CD4-positive, CD25-positive, alpha-beta regulatory T cell (primary cell): ENCODE measurements around the gene TMEM129. TPM values are rescaled to one million over a fixed set of nuclear protein-coding genes. Genes with fewer than 3 reads are reported as not detected.
A peak's percentile ranks its signal among the peaks of the same experiment; 100 is the strongest.
"Not testable (repeated sequence)": the region's sequence is repeated elsewhere in the genome, so short reads cannot be mapped to it uniquely, and the experiment has no call there.

ENCODE experiments used
- ATAC-seq, 2 donors: fragments of 150-1000 bp; cut with Tn5 transposase; one replicate each; pipeline ENCODE4 v1.10.0; 2021; ENCODE audit warnings: low read depth in 2 of 2, moderate number of reproducible peaks in 2 of 2, moderate library complexity in 1 of 2
- DNase-seq, 3 donors: peaks; one replicate each; pipeline versions ENCODE4 v3.0.0 to v3.0.0-alpha.2; 2012 to 2022; ENCODE audit warnings: mixed read lengths in 1 of 3
- H3K27ac ChIP-seq: one replicate; pipeline ENCODE4 v1.7.0; 2013; ENCODE audit warnings: mild to moderate bottlenecking, low read length; ENCODE audit not compliant: insufficient read depth, poor library complexity, severe bottlenecking
- H3K27me3 ChIP-seq: one replicate; pipeline ENCODE4 v1.7.0; 2013; ENCODE audit warnings: low read length; ENCODE audit not compliant: control insufficient read depth, insufficient read depth
- H3K36me3 ChIP-seq: one replicate; pipeline ENCODE4 v1.7.0; 2013; ENCODE audit warnings: mild to moderate bottlenecking, low read length, moderate library complexity; ENCODE audit not compliant: control insufficient read depth, insufficient read depth
- H3K4me1 ChIP-seq: 2 replicates; pipeline ENCODE4 v1.7.0; 2013; ENCODE audit warnings: mild to moderate bottlenecking, low read length; ENCODE audit not compliant: insufficient read depth, control insufficient read depth, poor library complexity, severe bottlenecking
- H3K4me3 ChIP-seq: one replicate; pipeline ENCODE4 v1.7.0; 2013; ENCODE audit warnings: low read depth, mild to moderate bottlenecking, low read length, moderate library complexity
- H3K9me3 ChIP-seq, 2 experiments: 1 replicate in 1 of 2; 2 replicates in 1 of 2; pipeline ENCODE4 v1.7.0; 2013; ENCODE audit warnings: low read length in 2 of 2, mild to moderate bottlenecking in 1 of 2, moderate library complexity in 1 of 2; ENCODE audit not compliant: control insufficient read depth in 2 of 2
- H3K27ac Mint-ChIP-seq, 3 donors: one replicate each; pipeline ENCODE4 v1.8.0; 2020 to 2022; ENCODE audit warnings: mild to moderate bottlenecking in 3 of 3, mixed read lengths in 3 of 3, moderate library complexity in 2 of 3
- H3K27me3 Mint-ChIP-seq: one replicate; pipeline ENCODE4 v1.8.0; 2022; ENCODE audit warnings: mild to moderate bottlenecking, mixed read lengths
- H3K36me3 Mint-ChIP-seq: one replicate; pipeline ENCODE4 v1.8.0; 2020; ENCODE audit warnings: mixed read lengths
- H3K4me1 Mint-ChIP-seq, 4 donors: one replicate each; pipeline ENCODE4 v1.8.0; 2020 to 2022; ENCODE audit warnings: mixed read lengths in 4 of 4, mild to moderate bottlenecking in 1 of 4
- H3K4me3 Mint-ChIP-seq, 4 donors: one replicate each; pipeline ENCODE4 v1.8.0; 2020 to 2022; ENCODE audit warnings: mild to moderate bottlenecking in 4 of 4, mixed read lengths in 4 of 4, moderate library complexity in 3 of 4
- H3K9me3 Mint-ChIP-seq, 7 donors: one replicate each; pipeline ENCODE4 v1.8.0; 2020 to 2022; ENCODE audit warnings: mixed read lengths in 7 of 7, mild to moderate bottlenecking in 3 of 7, moderate library complexity in 2 of 7
- polyA plus RNA-seq, 4 donors: library from polyadenylated mRNA; unstranded; fragments of 300-500 nt; fragmentation: Illumina TruSeq; gene quantifications; one replicate each; pipeline ENCODE4 v1.2.3, GENCODE V29; 2021
- total RNA-seq: library from RNA; stranded (reverse); gene quantifications from one replicate; pipeline ENCODE4 v1.2.3, GENCODE V29; 2022

TMEM129 gene
- total and polyA plus RNA-seq, 5 donors from 2014 or later, result 19.6 to 33.9 (median 30.5) TPM

- Mint-ChIP-seq H3K4me3 (peak overlapping the region in 1 of 4 donors; percentile 63), H3K9me3 (no peaks in the 10 kb centered on the region), H3K36me3 (peaks cover 29% of the 10 kb centered on the region), H3K27ac (no peak overlapping the region), H3K4me1 (peaks cover 24 to 77% (median 56%) of the 10 kb centered on the region in 4 donors), H3K27me3 (no peaks in the 10 kb centered on the region)
- DNase-seq (no peak), ATAC-seq (no peak)
- H3K27ac ChIP-seq, result no peak overlapping the region
- H3K36me3 ChIP-seq, result peaks cover 41% of the 10 kb centered on the region
- no peak overlapping the region for H3K4me3 ChIP-seq
- no peaks in the 10 kb centered on the region for H3K9me3 ChIP-seq
- H3K27me3 ChIP-seq, result no peaks in the 10 kb centered on the region
- H3K4me1 ChIP-seq, result peaks cover 30% of the 10 kb centered on the region
Measured at GRCh38 chr4:1706358-1706757, 14.8 kb downstream of the TMEM129 start.

DNA sequence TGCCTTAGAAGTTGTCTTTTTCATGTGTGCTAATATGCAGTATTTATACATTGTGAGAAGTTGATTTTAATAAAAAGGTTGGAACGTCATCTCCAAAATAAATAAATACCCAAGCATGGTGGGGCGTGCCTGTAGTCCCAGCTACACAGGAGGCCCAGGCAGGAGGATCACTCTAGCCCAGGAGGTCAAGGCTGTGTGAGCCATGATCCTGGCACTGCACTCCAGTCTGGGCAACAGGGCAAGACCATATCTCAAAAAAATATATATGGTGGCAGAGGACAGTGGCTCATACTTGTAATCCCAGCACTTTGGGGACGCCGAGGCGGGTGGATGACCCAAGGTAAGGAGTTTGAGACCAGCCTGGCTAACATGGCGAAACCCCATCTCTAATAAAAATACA lies 15.4 kb downstream of the TMEM129 start:
- Histone ChIP-seq H3K4me1 (peaks cover 24% of the 10 kb centered on the region), H3K27ac (no peak overlapping the region), H3K4me3 (no peak overlapping the region), H3K9me3 (no peaks in the 10 kb centered on the region), H3K36me3 (peaks cover 43% of the 10 kb centered on the region), H3K27me3 (no peaks in the 10 kb centered on the region)
- Mint-ChIP-seq H3K4me1 (peaks cover 24 to 71% (median 51%) of the 10 kb centered on the region in 4 donors), H3K27me3 (no peaks in the 10 kb centered on the region), H3K4me3 (no peak overlapping the region), H3K36me3 (peaks cover 29% of the 10 kb centered on the region), H3K27ac (no peak overlapping the region), H3K9me3 (no peaks in the 10 kb centered on the region)
- DNase-seq (no peak), ATAC-seq (no peak)

- H3K4me1 ChIP-seq, result peaks cover 7% of the 10 kb centered on the region
- Mint-ChIP-seq H3K4me1 (peaks cover 18 to 55% (median 40%) of the 10 kb centered on the region in 4 donors), H3K27me3 (no peaks in the 10 kb centered on the region), H3K36me3 (peaks cover 36% of the 10 kb centered on the region), H3K27ac (peak overlapping the region in 1 of 3 donors; percentile 79), H3K9me3 (no peaks in the 10 kb centered on the region), H3K4me3 (no peak overlapping the region)
- no peak overlapping the region for H3K4me3 ChIP-seq
- peak overlapping the region; percentile 19 for H3K27ac ChIP-seq
- DNase-seq, result no peak
- H3K27me3 ChIP-seq, result no peaks in the 10 kb centered on the region
- ATAC-seq, result no peak
- H3K36me3 ChIP-seq, result peaks cover 62% of the 10 kb centered on the region
- H3K9me3 ChIP-seq, result no peaks in the 10 kb centered on the region
Measured at GRCh38 chr4:1703867-1704266, 17.3 kb downstream of the TMEM129 start.

GRCh38 chr4:1701671-1702070 lies 19.5 kb downstream of the TMEM129 start:
- not testable (repeated sequence) for H3K9me3 ChIP-seq, H3K27me3 ChIP-seq, H3K27ac Mint-ChIP-seq, H3K4me3 Mint-ChIP-seq, H3K9me3 Mint-ChIP-seq, H3K4me1 ChIP-seq, DNase-seq, H3K27ac ChIP-seq, ATAC-seq, H3K27me3 Mint-ChIP-seq, H3K4me3 ChIP-seq
- peaks cover 74% of the 10 kb centered on the region for H3K36me3 ChIP-seq
- Mint-ChIP-seq H3K4me1 (peaks cover 9 to 40% (median 29%) of the 10 kb centered on the region in 4 donors), H3K36me3 (peaks cover 33% of the 10 kb centered on the region)

- peaks cover 84% of the 10 kb centered on the region for H3K36me3 ChIP-seq
- no peaks in the 10 kb centered on the region for H3K9me3 Mint-ChIP-seq
- H3K4me1 ChIP-seq, result peaks cover 4% of the 10 kb centered on the region
- no peak overlapping the region for H3K4me3 Mint-ChIP-seq
- DNase-seq, result no peak
- ATAC-seq, result no peak
- no peaks in the 10 kb centered on the region for H3K27me3 ChIP-seq
- H3K4me1 Mint-ChIP-seq, result peaks cover 4 to 8% (median 6%) of the 10 kb centered on the region in 4 donors
- H3K27ac ChIP-seq, result no peak overlapping the region
- no peak overlapping the region for H3K4me3 ChIP-seq
- no peaks in the 10 kb centered on the region for H3K9me3 ChIP-seq
- H3K36me3 Mint-ChIP-seq, result peaks cover 29% of the 10 kb centered on the region
- H3K27me3 Mint-ChIP-seq, result no peaks in the 10 kb centered on the region
- peak overlapping the region in 1 of 3 donors; percentile 88 for H3K27ac Mint-ChIP-seq
Measured at GRCh38 chr4:1695913-1696312, 25.2 kb downstream of the TMEM129 start.

DNA sequence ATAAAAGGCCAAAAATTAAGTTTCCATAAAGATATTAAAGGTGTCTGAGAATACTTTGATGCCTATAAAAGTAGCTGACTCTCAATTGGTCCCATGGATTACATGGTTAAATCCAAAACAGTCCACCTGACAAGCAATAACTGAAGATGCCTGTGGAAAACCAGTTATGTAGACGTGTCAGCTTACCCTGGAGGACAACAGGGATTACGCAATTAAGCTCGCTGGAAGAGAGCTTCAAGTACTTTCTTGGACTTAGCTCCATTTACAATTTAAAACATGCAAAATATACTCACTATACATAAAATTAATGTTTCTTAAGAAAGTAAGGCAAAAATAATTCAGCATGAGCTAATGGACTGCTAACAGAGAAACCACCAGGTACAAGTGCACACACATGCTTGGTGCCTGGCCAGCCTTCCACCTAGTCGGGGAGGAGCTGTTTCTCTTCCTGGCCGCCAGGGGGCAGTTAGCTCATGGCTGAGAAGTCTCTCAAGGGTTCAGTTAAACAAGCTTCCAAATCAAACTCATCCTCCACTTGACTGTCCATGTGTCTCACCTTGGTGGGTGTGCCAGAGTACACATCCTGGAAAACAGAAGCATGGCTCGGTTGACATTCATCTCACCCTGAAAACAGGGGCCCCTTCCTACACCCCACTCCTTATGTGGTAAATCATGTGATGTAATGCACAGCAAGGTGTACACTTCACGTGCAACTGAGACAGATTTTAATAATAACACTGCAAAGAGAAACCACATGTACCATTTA lies 27.8 kb downstream of the TMEM129 start:
- ATAC-seq, result peak; percentile 89 to 92
- peaks cover 59% of the 10 kb centered on the region for H3K36me3 ChIP-seq
- DNase-seq, result peak; percentile 66 to 89 (median 83)
- H3K4me3 ChIP-seq, result no peak overlapping the region
- peak overlapping the region in 2 of 3 donors; percentile 31 to 81 for H3K27ac Mint-ChIP-seq
- no peaks in the 10 kb centered on the region for H3K9me3 ChIP-seq
- H3K27ac ChIP-seq, result no peak overlapping the region
- H3K36me3 Mint-ChIP-seq, result peaks cover 25% of the 10 kb centered on the region
- no peaks in the 10 kb centered on the region for H3K27me3 Mint-ChIP-seq
- H3K9me3 Mint-ChIP-seq, result no peaks in the 10 kb centered on the region
- H3K4me1 Mint-ChIP-seq, result peaks cover 3 to 5% (median 4%) of the 10 kb centered on the region in 4 donors
- peak overlapping the region in 1 of 4 donors; percentile 16 for H3K4me3 Mint-ChIP-seq
- H3K27me3 ChIP-seq, result no peaks in the 10 kb centered on the region
- H3K4me1 ChIP-seq, result peaks cover 4% of the 10 kb centered on the region

- no peaks in the 10 kb centered on the region for H3K9me3 Mint-ChIP-seq
- peaks cover 25% of the 10 kb centered on the region for H3K36me3 Mint-ChIP-seq
- no peak overlapping the region for H3K4me3 Mint-ChIP-seq
- H3K9me3 ChIP-seq, result no peaks in the 10 kb centered on the region
- H3K36me3 ChIP-seq, result peaks cover 49% of the 10 kb centered on the region
- H3K4me1 ChIP-seq, result peaks cover 4% of the 10 kb centered on the region
- no peak for ATAC-seq
- H3K4me3 ChIP-seq, result no peak overlapping the region
- peak overlapping the region in 2 of 3 donors; percentile 25 to 71 for H3K27ac Mint-ChIP-seq
- no peaks in the 10 kb centered on the region for H3K27me3 ChIP-seq
- DNase-seq, result no peak
- peaks cover 3 to 5% (median 4%) of the 10 kb centered on the region in 4 donors for H3K4me1 Mint-ChIP-seq
- H3K27me3 Mint-ChIP-seq, result no peaks in the 10 kb centered on the region
- no peak overlapping the region for H3K27ac ChIP-seq
Measured at GRCh38 chr4:1691737-1692373, 29.3 kb downstream of the TMEM129 start.
